Sigmoid colon (tissue), 4 donors: ENCODE data around the gene MAGEA4.

Experiments used
- CTCF ChIP-seq, 4 experiments: fragments of 450-650 bp in 3 of 4; fragments of 200-600 bp in 1 of 4; IDR thresholded peaks; one replicate each; pipeline ENCODE4 v1.5.1; 2016 to 2019; ENCODE audit warnings: antibody characterized with exemption in 4 of 4, mild to moderate bottlenecking in 3 of 4, moderate library complexity in 2 of 4
- EP300 ChIP-seq, 4 donors: sonication (generic); formaldehyde crosslinking; IDR thresholded peaks; one replicate each; pipeline ENCODE4 v1.6.1; 2017; ENCODE audit warnings: antibody characterized with exemption in 4 of 4
- POLR2A ChIP-seq, 2 donors: fragments of 450-650 bp; IDR thresholded peaks; one replicate each; pipeline ENCODE4 v1.6.1; 2016; ENCODE audit warnings: antibody characterized with exemption in 2 of 2, mild to moderate bottlenecking in 2 of 2, moderate library complexity in 2 of 2
- POLR2AphosphoS5 ChIP-seq, 4 donors: sonication (generic); formaldehyde crosslinking; IDR thresholded peaks; one replicate each; pipeline ENCODE4 v1.6.1; 2017; ENCODE audit warnings: antibody characterized with exemption in 4 of 4

- TF ChIP-seq EP300 (IDR thresholded peaks at IDR 0.05) = no peak
- TF ChIP-seq CTCF (IDR thresholded peaks at IDR 0.05) = no peak
- TF ChIP-seq POLR2A (IDR thresholded peaks at IDR 0.05) = no peak
- no peak for TF ChIP-seq POLR2AphosphoS5 (IDR thresholded peaks at IDR 0.05)
Observed at GRCh38 chrX:151958101-151958500, 45.4 kb downstream of the MAGEA4 start.
